GM23338 (cell line): Measurements from ENCODE around the gene OR2AT4. TPM values are rescaled to one million over a fixed set of nuclear protein-coding genes. Genes with fewer than 3 reads are reported as not detected.

Source experiments
- polyA plus RNA-seq: library from polyadenylated mRNA; unstranded; fragments of >200 nt; fragmentation: Nextera tagmentation; extraction: Ambion mirVana; gene quantifications from 2 replicates; pipeline ENCODE4 v1.2.1, GENCODE V29; 2016
- total RNA-seq: library from RNA; depleted of rRNA; stranded (reverse); fragments of >200 nt; shearing (Covaris generic); gene quantifications from 2 replicates; pipeline ENCODE4 v1.2.3, GENCODE V29; 2014; rRNA removed

The OR2AT4 gene
- total and polyA plus RNA-seq, 2 experiments from 2014 or later: not detected

Other genes with a start within 250 kb of the OR2AT4 start
- 3.0 and 4.9 TPM in 2 replicates for gene XRRA1, start 147.8 kb downstream of the OR2AT4 start, total RNA-seq
- 4.3 and 5.4 TPM in 2 replicates for gene XRRA1, start 147.8 kb downstream of the OR2AT4 start, polyA plus RNA-seq
- 70.0 and 115 TPM in 2 replicates for gene SPCS2, start 147.6 kb downstream of the OR2AT4 start, total RNA-seq
- 329 and 334 TPM in 2 replicates for gene SPCS2, start 147.6 kb downstream of the OR2AT4 start, polyA plus RNA-seq
- gene NEU3, start 107.9 kb downstream of the OR2AT4 start, total RNA-seq: 23.4 and 25.9 TPM in 2 replicates
- 2.8 TPM in 2 replicates for gene NEU3, start 107.9 kb downstream of the OR2AT4 start, polyA plus RNA-seq
- not detected in 2 replicates for gene SLCO2B1, start 54.2 kb upstream of the OR2AT4 start, total RNA-seq
- 0.03 TPM in 1 of 2 replicates, not detected in the other for gene SLCO2B1, start 54.2 kb upstream of the OR2AT4 start, polyA plus RNA-seq
- 0.16 and 0.21 TPM in 2 replicates for gene TPBGL, start 143.9 kb upstream of the OR2AT4 start, total RNA-seq
- gene TPBGL, start 143.9 kb upstream of the OR2AT4 start, polyA plus RNA-seq: 0.08 and 0.40 TPM in 2 replicates